RWPE2 (cell line): ENCODE data around the gene PTGS2.

Experiments used
- ATAC-seq: fragments of 200-7000 bp; cut with Tn5 transposase; 3 replicates; pipeline ENCODE4 v1.9.1; 2021; ENCODE audit warnings: low read depth
- DNase-seq: peaks from one replicate; pipeline ENCODE4 v3.0.0-alpha.2; 2020; ENCODE audit warnings: low spot score
- H3K27ac ChIP-seq: fragments of 450-650 bp; 2 replicates; pipeline ENCODE4 v1.5.1; 2017; ENCODE audit warnings: mild to moderate bottlenecking; ENCODE audit not compliant: poor library complexity, severe bottlenecking
- H3K27me3 ChIP-seq: fragments of 250-450 bp; sonication (Bioruptor Pico); 2 replicates; pipeline ENCODE4 v1.5.1; 2021; ENCODE audit warnings: mild to moderate bottlenecking, moderate library complexity; ENCODE audit not compliant: insufficient read depth, poor library complexity, severe bottlenecking
- H3K36me3 ChIP-seq: fragments of 250-450 bp; sonication (Bioruptor Pico); 2 replicates; pipeline ENCODE4 v1.5.1; 2020; ENCODE audit warnings: low read depth, mild to moderate bottlenecking, moderate library complexity
- H3K4me1 ChIP-seq: fragments of 250-450 bp; sonication (Bioruptor Pico); 2 replicates; pipeline ENCODE4 v1.5.1; 2021; ENCODE audit warnings: mild to moderate bottlenecking, moderate library complexity; ENCODE audit not compliant: insufficient read depth, poor library complexity, severe bottlenecking
- H3K4me3 ChIP-seq: fragments of 250-450 bp; sonication (Bioruptor Pico); 2 replicates; pipeline ENCODE4 v1.5.1; 2021; ENCODE audit warnings: mild to moderate bottlenecking, moderate library complexity; ENCODE audit not compliant: severe bottlenecking
- H3K9me3 ChIP-seq: fragments of 250-450 bp; sonication (Bioruptor Pico); 2 replicates; pipeline ENCODE4 v1.5.1; 2021; ENCODE audit warnings: mild to moderate bottlenecking, moderate library complexity; ENCODE audit not compliant: severe bottlenecking
- TF ChIP-seq, protein P1 (sequence below): fragments of 450-650 bp; IDR thresholded peaks from one replicate; pipeline ENCODE4 v1.5.1; 2017; ENCODE audit warnings: mild to moderate bottlenecking, moderate library complexity; ENCODE audit not compliant: poor library complexity, severe bottlenecking

Gene PTGS2

DNA sequence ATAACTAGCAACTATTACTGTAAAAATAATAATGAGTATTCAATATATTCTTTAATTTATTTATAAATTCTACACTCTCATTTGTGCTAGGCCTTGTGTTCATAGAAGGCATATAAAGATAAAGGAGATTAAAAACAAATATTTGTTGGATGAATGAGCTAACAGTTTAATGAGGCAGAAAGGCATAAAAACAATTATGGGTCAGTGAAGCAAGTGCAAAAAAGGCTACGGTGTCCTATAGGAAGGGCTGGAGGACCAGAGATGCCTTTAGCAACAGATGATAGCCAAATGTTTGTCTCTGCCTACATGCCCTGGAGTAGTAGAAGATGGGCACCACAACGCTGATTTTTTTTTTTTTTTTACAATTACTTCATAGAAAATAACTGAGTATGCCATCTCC is 45.7 kb downstream of the PTGS2 start:
- DNase-seq (no peak), ATAC-seq (no peak)
- no peak overlapping the region for H3K27ac ChIP-seq
- TF ChIP-seq, protein P1, sequence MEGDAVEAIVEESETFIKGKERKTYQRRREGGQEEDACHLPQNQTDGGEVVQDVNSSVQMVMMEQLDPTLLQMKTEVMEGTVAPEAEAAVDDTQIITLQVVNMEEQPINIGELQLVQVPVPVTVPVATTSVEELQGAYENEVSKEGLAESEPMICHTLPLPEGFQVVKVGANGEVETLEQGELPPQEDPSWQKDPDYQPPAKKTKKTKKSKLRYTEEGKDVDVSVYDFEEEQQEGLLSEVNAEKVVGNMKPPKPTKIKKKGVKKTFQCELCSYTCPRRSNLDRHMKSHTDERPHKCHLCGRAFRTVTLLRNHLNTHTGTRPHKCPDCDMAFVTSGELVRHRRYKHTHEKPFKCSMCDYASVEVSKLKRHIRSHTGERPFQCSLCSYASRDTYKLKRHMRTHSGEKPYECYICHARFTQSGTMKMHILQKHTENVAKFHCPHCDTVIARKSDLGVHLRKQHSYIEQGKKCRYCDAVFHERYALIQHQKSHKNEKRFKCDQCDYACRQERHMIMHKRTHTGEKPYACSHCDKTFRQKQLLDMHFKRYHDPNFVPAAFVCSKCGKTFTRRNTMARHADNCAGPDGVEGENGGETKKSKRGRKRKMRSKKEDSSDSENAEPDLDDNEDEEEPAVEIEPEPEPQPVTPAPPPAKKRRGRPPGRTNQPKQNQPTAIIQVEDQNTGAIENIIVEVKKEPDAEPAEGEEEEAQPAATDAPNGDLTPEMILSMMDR: no peak
- H3K9me3 ChIP-seq: no peaks in the 10 kb centered on the region
- no peaks in the 10 kb centered on the region for H3K27me3 ChIP-seq
- H3K4me1 ChIP-seq: peaks cover 9% of the 10 kb centered on the region
- H3K36me3 ChIP-seq: no peaks in the 10 kb centered on the region
- no peak overlapping the region for H3K4me3 ChIP-seq

DNA sequence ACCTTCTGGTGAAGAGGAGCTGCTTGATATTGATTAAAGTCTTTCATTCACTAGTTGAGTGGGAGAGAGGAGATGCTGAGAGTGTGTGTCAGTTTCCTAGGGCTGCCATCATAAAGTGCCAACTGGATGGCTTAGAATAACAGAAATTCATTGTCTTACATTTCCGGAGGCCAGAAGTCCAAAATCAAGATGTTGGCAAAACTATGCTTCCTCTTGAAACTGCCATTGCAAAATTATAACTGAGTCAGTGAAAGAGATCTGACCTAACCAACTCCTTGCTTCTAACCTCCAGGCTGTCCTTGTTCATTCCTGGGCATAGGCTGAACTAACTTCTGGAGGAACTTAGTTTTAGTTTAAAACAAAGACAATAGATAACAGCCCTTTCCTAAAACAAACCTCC is 47.1 kb downstream of the PTGS2 start:
- H3K27ac ChIP-seq: no peak overlapping the region
- H3K27me3 ChIP-seq: no peaks in the 10 kb centered on the region
- TF ChIP-seq, protein P1: no peak

DNA sequence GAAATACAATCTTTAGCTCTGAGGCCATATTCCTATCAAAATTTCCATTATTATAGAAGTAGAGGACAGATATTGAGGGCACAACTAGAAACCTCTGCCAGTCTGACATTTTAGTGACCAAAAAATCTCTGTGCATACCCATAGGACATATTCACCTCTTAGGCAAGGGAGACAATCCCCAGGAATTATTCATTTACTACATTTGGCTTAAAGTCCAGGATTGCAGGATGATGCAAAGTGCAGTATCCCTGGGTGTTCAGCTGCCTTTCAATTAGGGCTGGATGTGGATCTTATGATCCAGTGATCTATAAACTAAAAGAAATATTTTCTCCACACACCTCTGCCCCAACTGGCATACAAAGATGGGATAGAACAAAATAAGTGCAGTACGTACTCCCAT is 50.9 kb downstream of the PTGS2 start:
- Histone ChIP-seq H3K36me3 (no peaks in the 10 kb centered on the region), H3K4me3 (no peak overlapping the region), H3K27ac (no peak overlapping the region), H3K9me3 (no peaks in the 10 kb centered on the region), H3K4me1 (no peaks in the 10 kb centered on the region), H3K27me3 (no peaks in the 10 kb centered on the region)
- DNase-seq (no peak), ATAC-seq (no peak)
- TF ChIP-seq, protein P1: no peak

More for the DNA sequence above, 47.1 kb downstream of the PTGS2 start:
- Histone ChIP-seq H3K4me1 (peaks cover 9% of the 10 kb centered on the region), H3K9me3 (no peaks in the 10 kb centered on the region), H3K4me3 (no peak overlapping the region), H3K36me3 (no peaks in the 10 kb centered on the region)
- DNase-seq (no peak), ATAC-seq (no peak)

DNA sequence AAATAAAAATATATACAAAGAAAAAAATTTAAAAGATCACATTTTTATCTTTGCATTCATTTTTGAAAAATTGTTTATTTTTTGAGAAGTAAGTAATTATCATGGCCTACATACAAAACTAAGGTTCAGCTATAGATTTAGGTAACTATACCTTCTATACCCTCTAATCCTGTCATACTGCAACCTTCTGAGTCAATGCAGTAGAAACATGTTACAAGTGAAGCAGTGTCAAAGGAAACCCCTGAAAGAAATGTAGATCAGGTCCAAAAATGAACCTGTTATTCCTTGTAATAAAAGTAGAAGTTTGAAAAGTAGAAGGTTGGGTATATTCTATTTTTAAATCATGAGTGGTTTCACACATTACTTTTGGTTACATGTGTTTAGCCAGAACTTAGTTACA is 51.3 kb downstream of the PTGS2 start:
- Histone ChIP-seq H3K36me3 (no peaks in the 10 kb centered on the region), H3K4me3 (no peak overlapping the region), H3K9me3 (peaks cover under 1% of the 10 kb centered on the region), H3K27me3 (no peaks in the 10 kb centered on the region), H3K27ac (no peak overlapping the region), H3K4me1 (no peaks in the 10 kb centered on the region)
- no peak for ATAC-seq
- no peak for DNase-seq
- TF ChIP-seq, protein P1: no peak

DNA sequence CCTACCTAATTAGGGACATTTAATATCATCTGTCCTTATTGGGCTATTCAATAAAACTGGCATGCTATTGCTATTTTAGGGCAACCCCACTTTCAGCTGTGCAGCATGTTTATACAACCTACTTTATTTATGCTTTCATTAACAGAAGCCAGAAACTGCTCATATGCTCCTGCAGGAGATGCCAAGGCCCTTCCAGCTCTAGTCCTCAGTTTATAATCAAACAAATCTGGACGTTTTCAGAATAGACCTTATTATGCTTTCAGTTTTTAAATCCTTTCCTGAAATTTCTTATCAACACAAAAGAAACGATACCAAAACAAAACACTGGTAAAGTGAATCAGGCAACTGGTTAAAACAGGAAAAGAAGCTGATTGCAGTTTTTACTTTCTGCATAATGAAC is 53.2 kb downstream of the PTGS2 start:
- no peaks in the 10 kb centered on the region for H3K27me3 ChIP-seq
- ATAC-seq: no peak
- TF ChIP-seq, protein P1: no peak
- H3K27ac ChIP-seq: no peak overlapping the region
- DNase-seq: no peak
- no peaks in the 10 kb centered on the region for H3K36me3 ChIP-seq
- H3K4me3 ChIP-seq: no peak overlapping the region
- H3K4me1 ChIP-seq: no peaks in the 10 kb centered on the region
- H3K9me3 ChIP-seq: peaks cover 3% of the 10 kb centered on the region
